ENCODE data around the gene EIF3B. TPM values are rescaled to one million over a fixed set of nuclear protein-coding genes. Genes with fewer than 3 reads are reported as not detected.
"Not testable (repeated sequence)": the region's sequence is repeated elsewhere in the genome, so short reads cannot be mapped to it uniquely, and the experiment has no call there.

Gene EIF3B
- total RNA-seq, 4 donors from 2014 or later = 75.3 to 156 (median 97.4) TPM

DNA sequence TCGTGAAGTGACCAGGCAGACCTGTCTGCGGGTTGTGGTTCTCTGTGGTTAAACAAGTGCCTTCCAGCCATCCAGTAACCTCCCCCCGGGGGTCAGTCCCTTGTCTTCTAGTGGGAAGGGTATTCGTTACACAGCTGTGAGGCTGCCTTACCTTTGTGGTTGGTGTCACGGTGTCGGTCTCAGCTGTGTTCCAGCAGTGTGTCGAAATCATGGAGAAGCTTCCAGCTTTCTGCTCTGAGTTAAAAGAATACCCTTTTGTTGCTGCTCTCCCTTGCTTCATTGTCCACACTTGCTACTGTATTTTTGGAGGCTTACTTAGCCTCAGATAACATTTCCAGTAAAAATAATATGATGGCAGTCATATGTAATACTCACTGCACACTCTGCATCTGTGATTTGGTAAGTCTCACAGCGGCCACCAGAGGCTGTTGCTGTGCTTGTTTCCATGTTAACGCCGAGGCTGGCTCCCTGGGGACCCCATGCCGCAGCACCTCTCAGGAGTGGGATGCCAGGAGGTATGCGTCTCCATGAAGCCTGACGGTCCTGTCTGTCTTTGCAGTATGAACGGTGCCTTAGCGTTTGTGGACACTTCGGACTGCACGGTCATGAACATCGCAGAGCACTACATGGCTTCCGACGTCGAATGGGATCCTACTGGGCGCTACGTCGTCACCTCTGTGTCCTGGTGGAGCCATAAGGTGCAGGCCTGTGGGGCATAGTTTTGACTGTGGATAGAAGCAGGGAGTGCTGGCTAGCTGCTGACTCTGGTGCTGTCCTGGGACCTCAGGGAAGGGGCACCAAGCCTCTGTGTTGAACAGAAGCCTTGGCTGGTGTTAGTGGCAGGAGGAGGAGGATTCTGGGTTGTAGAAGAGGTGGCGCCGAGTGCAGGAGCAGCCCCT is 20.5 kb downstream of the EIF3B start:
- H3K27me3 ChIP-seq = no peaks in the 10 kb centered on the region
- peaks cover 0 to 91% (median 3%) of the 10 kb centered on the region in 3 donors for H3K36me3 ChIP-seq
- no peak overlapping the region for H3K4me3 ChIP-seq
- no peak overlapping the region for H3K27ac ChIP-seq
- TF ChIP-seq POLR2A (IDR thresholded peaks at IDR 0.05) = no peak
- TF ChIP-seq, protein P1, sequence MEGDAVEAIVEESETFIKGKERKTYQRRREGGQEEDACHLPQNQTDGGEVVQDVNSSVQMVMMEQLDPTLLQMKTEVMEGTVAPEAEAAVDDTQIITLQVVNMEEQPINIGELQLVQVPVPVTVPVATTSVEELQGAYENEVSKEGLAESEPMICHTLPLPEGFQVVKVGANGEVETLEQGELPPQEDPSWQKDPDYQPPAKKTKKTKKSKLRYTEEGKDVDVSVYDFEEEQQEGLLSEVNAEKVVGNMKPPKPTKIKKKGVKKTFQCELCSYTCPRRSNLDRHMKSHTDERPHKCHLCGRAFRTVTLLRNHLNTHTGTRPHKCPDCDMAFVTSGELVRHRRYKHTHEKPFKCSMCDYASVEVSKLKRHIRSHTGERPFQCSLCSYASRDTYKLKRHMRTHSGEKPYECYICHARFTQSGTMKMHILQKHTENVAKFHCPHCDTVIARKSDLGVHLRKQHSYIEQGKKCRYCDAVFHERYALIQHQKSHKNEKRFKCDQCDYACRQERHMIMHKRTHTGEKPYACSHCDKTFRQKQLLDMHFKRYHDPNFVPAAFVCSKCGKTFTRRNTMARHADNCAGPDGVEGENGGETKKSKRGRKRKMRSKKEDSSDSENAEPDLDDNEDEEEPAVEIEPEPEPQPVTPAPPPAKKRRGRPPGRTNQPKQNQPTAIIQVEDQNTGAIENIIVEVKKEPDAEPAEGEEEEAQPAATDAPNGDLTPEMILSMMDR (IDR thresholded peaks at IDR 0.05) = no peak
- no peaks in the 10 kb centered on the region for H3K9me3 ChIP-seq
- H3K4me1 ChIP-seq = no peaks in the 10 kb centered on the region
- DNase-seq = no peak

DNA sequence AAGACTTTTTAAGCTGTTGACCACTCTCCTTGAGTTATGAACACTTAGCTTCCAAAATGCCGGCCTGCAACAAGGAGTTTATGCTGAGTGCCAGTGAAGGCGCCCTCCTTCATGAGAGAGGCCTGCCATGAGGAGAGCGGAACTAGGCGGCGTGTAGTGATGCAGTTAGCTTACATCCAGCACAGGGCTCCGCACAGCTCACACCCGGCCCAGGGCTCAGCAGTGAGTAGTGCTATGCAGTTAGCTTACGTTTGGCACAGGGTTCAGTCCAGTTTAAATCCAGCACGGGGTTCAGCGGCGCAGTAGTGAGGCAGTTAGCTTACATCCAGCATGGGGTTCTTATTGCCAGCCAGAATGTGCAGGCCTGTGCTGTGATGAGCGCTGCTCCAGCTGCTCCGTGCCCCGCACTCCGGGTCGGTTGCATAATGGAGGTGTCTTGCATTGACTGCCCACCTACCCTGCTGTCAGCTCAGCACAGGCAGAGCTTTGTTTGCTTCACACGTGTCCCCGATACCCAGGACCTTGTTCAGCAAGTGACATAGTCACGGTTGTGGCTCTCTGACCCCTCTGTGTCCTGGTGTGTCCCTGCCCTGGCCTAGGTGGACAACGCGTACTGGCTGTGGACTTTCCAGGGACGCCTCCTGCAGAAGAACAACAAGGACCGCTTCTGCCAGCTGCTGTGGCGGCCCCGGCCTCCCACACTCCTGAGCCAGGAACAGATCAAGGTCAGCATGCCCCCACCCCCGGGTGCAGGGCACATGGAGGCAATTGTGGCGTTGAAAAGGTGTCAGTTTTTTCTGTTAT is 21.9 kb downstream of the EIF3B start:
- H3K27me3 ChIP-seq = no peaks in the 10 kb centered on the region

DNA sequence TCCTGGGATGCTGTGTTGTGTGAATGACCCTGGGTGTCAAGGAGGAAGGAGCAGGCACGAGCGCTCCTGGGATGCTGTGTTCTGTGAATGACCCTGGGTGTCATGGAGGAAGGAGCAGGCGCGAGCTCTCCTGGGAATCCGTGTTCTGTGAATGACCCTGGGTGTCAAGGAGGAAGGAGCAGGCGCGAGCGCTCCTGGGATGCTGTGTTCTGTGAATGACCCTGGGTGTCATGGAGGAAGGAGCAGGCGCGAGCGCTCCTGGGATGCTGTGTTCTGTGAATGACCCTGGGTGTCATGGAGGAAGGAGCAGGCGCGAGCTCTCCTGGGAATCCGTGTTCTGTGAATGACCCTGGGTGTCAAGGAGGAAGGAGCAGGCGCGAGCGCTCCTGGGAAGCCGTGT is 22.9 kb downstream of the EIF3B start:
- DNase-seq, H3K9me3 ChIP-seq, H3K27me3 ChIP-seq, H3K4me3 ChIP-seq, H3K27ac ChIP-seq, H3K4me1 ChIP-seq: not testable (repeated sequence)
- peaks cover 0 to 87% (median 3%) of the 10 kb centered on the region in 3 donors for H3K36me3 ChIP-seq

More for the DNA sequence above, 21.9 kb downstream of the EIF3B start:
- DNase-seq = no peak
- TF ChIP-seq POLR2A (IDR thresholded peaks at IDR 0.05) = no peak
- TF ChIP-seq, protein P1 (IDR thresholded peaks at IDR 0.05) = no peak
- Histone ChIP-seq H3K27ac (no peak overlapping the region), H3K4me1 (no peaks in the 10 kb centered on the region), H3K4me3 (no peak overlapping the region), H3K36me3 (peaks cover 0 to 91% (median 3%) of the 10 kb centered on the region in 3 donors), H3K9me3 (no peaks in the 10 kb centered on the region)

DNA sequence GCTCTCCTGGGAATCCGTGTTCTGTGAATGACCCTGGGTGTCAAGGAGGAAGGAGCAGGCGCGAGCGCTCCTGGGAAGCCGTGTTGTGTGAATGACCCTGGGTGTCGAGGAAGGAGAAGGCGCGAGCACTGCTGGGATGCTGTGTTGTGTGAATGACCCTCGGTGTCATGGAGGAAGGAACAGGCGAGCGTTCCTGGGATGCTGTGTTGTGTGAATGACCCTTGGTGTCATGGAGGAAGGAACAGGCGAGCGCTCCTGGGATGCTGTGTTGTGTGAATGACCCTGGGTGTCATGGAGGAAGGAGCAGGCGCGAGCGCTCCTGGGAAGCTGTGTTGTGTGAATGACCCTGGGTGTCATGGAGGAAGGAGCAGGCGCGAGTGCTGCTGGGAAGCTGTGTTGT is 23.5 kb downstream of the EIF3B start:
- DNase-seq, H3K4me1 ChIP-seq, H3K4me3 ChIP-seq, H3K9me3 ChIP-seq, H3K27ac ChIP-seq, H3K27me3 ChIP-seq: not testable (repeated sequence)
- H3K36me3 ChIP-seq = peaks cover 0 to 83% (median 3%) of the 10 kb centered on the region in 3 donors

DNA sequence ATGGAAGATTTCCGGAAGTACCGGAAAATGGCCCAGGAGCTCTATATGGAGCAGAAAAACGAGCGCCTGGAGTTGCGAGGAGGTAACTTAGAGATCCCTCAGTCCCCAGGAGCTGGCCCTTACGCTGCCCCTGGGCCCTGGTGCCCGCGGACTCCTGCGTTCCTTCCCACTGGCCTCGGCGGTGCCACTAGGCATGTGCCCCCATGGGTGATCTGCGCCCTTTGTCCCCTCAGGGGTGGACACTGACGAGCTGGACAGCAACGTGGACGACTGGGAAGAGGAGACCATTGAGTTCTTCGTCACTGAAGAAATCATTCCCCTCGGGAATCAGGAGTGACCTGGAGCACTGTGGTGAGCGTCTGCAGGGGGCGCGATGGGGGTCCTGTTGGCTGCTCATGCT is 24.5 kb downstream of the EIF3B start:
- no peak overlapping the region for H3K4me3 ChIP-seq
- H3K36me3 ChIP-seq = peaks cover 0 to 75% (median 3%) of the 10 kb centered on the region in 3 donors
- H3K9me3 ChIP-seq = no peaks in the 10 kb centered on the region
- DNase-seq = no peak
- TF ChIP-seq, protein P1 (IDR thresholded peaks at IDR 0.05) = no peak
- TF ChIP-seq POLR2A (IDR thresholded peaks at IDR 0.05) = no peak
- H3K4me1 ChIP-seq = no peaks in the 10 kb centered on the region
- H3K27ac ChIP-seq = no peak overlapping the region
- no peaks in the 10 kb centered on the region for H3K27me3 ChIP-seq

DNA sequence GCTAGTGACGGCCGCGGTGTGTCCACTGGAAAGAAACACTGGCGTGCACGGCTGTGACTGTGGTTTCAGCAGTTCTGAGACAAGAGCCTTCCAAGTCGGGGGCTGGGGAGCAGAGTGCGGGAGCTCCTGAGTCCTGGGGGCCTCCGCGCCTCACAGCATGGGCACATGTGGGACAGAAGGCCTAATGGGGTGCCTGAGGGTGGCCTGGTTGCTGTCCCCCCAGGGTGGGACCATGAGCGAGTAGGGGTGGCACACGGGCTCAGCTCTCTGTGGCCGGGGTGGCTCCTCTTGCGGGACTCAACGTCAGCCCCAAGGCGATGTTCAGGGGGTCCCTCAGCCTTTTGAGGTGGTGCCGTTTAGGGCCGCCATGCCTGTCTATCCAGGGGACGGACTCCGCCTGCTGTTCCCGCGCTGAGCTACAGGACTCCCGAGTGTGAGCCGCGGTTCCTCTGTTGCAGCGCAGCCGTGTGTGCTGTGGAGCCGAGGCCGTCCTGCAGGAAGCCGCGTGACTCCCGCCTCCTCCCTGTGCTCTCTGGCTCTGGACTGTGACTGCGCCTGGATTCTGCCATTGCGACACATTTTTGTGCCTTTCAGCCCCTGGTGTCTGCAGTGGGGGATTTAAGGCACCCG is 25.3 kb downstream of the EIF3B start:
- H3K4me1 ChIP-seq = no peaks in the 10 kb centered on the region
- no peaks in the 10 kb centered on the region for H3K9me3 ChIP-seq
- H3K36me3 ChIP-seq = peaks cover 0 to 68% (median 3%) of the 10 kb centered on the region in 3 donors
- H3K27ac ChIP-seq = no peak overlapping the region
- no peak overlapping the region for H3K4me3 ChIP-seq
- TF ChIP-seq, protein P1 (IDR thresholded peaks at IDR 0.05) = no peak
- no peak for TF ChIP-seq POLR2A (IDR thresholded peaks at IDR 0.05)
- H3K27me3 ChIP-seq = no peaks in the 10 kb centered on the region
- DNase-seq = no peak

All from Peyer's patch (tissue), 4 donors.